RCC 7860 (cell line): ENCODE measurements around the gene DCAF6.
A peak's percentile ranks its signal among the peaks of the same experiment; 100 is the strongest.
"Not testable (repeated sequence)": the region's sequence is repeated elsewhere in the genome, so short reads cannot be mapped to it uniquely, and the experiment has no call there.

ENCODE experiments used
- DNase-seq: peaks from one replicate; pipeline ENCODE4 v3.0.0-alpha.2; 2015; ENCODE audit warnings: low spot score
- FAIRE-seq: peaks from 2 replicates; lab custom pipeline; 2012; peaks lifted over from hg19 to GRCh38; lab: Jason Lieb, UNC

The DCAF6 gene

GRCh38 chr1:168005529-168005928, 69.0 kb downstream of the DCAF6 start:
- FAIRE-seq (no peak), DNase-seq (no peak)

- DNase-seq (no peak), FAIRE-seq (no peak)
Measured at GRCh38 chr1:168007691-168008090, 71.2 kb downstream of the DCAF6 start.

- no peak for DNase-seq
- no peak for FAIRE-seq
Measured at GRCh38 chr1:168008595-168008994, 72.1 kb downstream of the DCAF6 start.

- no peak for FAIRE-seq
- no peak for DNase-seq
Measured at GRCh38 chr1:168009322-168009721, 72.8 kb downstream of the DCAF6 start.

- no peak for DNase-seq
- no peak for FAIRE-seq
Measured at GRCh38 chr1:168019407-168019806, 82.9 kb downstream of the DCAF6 start.

- no peak for FAIRE-seq
- no peak for DNase-seq
Measured at GRCh38 chr1:168031198-168031597, 94.7 kb downstream of the DCAF6 start.

- no peak for FAIRE-seq
- no peak for DNase-seq
Measured at GRCh38 chr1:168031627-168032026, 95.1 kb downstream of the DCAF6 start.

GRCh38 chr1:168032029-168032428, 95.5 kb downstream of the DCAF6 start:
- no peak for DNase-seq
- FAIRE-seq, result no peak

- FAIRE-seq (no peak), DNase-seq (no peak)
Measured at GRCh38 chr1:168035345-168035744, 98.9 kb downstream of the DCAF6 start.

GRCh38 chr1:168042362-168042761, 105.9 kb downstream of the DCAF6 start:
- FAIRE-seq, result no peak

GRCh38 chr1:168045311-168045710, 108.8 kb downstream of the DCAF6 start:
- DNase-seq, result no peak
- FAIRE-seq, result no peak

More at GRCh38 chr1:168042362-168042761, 105.9 kb downstream of the DCAF6 start:
- no peak for DNase-seq

GRCh38 chr1:168050307-168050706, 113.8 kb downstream of the DCAF6 start:
- DNase-seq (no peak), FAIRE-seq (no peak)

- DNase-seq (no peak), FAIRE-seq (no peak)
Measured at GRCh38 chr1:168050880-168051279, 114.4 kb downstream of the DCAF6 start.

- DNase-seq (no peak), FAIRE-seq (no peak)
Measured at GRCh38 chr1:168053681-168054080, 117.2 kb downstream of the DCAF6 start.

- no peak for DNase-seq
- no peak for FAIRE-seq
Measured at GRCh38 chr1:168054117-168054516, 117.6 kb downstream of the DCAF6 start.

- not testable (repeated sequence) for DNase-seq, FAIRE-seq
Measured at GRCh38 chr1:168056152-168056551, 119.7 kb downstream of the DCAF6 start.

GRCh38 chr1:168057355-168057754, 120.9 kb downstream of the DCAF6 start:
- FAIRE-seq (no peak), DNase-seq (no peak)

- FAIRE-seq, result no peak
- DNase-seq, result no peak
Measured at GRCh38 chr1:168057921-168058320, 121.4 kb downstream of the DCAF6 start.

- FAIRE-seq (no peak), DNase-seq (no peak)
Measured at GRCh38 chr1:168064216-168064615, 127.7 kb downstream of the DCAF6 start.

GRCh38 chr1:168065506-168065905, 129.0 kb downstream of the DCAF6 start:
- FAIRE-seq (no peak), DNase-seq (no peak)

GRCh38 chr1:168069384-168069783, 132.9 kb downstream of the DCAF6 start:
- DNase-seq, result no peak
- FAIRE-seq, result no peak

GRCh38 chr1:168079761-168080160, 143.3 kb downstream of the DCAF6 start:
- FAIRE-seq (no peak), DNase-seq (peak; percentile 27)

- DNase-seq (peak; percentile 48), FAIRE-seq (no peak)
Measured at GRCh38 chr1:168081373-168082007, 145.0 kb downstream of the DCAF6 start.
